Fibroblast of villous mesenchyme (primary cell): ENCODE results near the gene EXOSC9. TPM values are rescaled to one million over a fixed set of nuclear protein-coding genes. Genes with fewer than 3 reads are reported as not detected.

Experiments
- DNase-seq: peaks from one replicate; pipeline ENCODE4 v3.0.0-alpha.2; 2010; ENCODE audit warnings: low read depth
- H3K4me3 ChIP-seq: 2 replicates; pipeline ENCODE4 v1.5.1; 2011; ENCODE audit warnings: low read depth, mild to moderate bottlenecking, low read length
- CTCF ChIP-seq: IDR thresholded peaks from 2 replicates; pipeline ENCODE4 v1.5.1; 2012; ENCODE audit warnings: low read depth, mild to moderate bottlenecking, low read length; ENCODE audit not compliant: insufficient read depth
- total RNA-seq: library from RNA; depleted of rRNA; stranded (reverse); fragments of >200 nt; gene quantifications from 2 replicates; pipeline ENCODE4 v1.2.3, GENCODE V29; 2012

The EXOSC9 gene
- total RNA-seq, 1 donor = 34.5 TPM

GRCh38 chr4:121791481-121791880, 9.6 kb upstream of the EXOSC9 start:
- H3K4me3 ChIP-seq = no peak overlapping the region
- peak; percentile 68 for DNase-seq
- TF ChIP-seq CTCF = no peak

DNA sequence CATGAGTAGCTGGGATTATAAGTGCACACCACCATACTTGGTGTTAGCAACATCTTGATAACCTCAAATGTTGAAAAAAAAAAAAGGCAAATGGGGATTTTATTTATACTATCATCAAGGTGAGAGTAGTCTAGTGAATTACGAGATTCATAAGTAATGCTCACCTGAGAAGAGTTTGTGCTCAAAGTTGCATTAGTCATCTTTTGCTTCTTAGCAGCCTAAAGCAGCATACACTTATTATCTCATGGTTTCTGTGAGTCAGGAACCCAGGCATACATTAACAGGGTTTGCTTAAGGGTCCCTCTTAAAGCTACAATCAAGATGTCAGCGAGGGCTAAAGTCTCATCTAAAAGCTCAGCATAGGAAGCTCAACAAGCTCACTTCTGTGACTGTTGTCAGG, 8.2 kb upstream of the EXOSC9 start:
- DNase-seq = no peak
- H3K4me3 ChIP-seq = no peak overlapping the region
- TF ChIP-seq CTCF = no peak

DNA sequence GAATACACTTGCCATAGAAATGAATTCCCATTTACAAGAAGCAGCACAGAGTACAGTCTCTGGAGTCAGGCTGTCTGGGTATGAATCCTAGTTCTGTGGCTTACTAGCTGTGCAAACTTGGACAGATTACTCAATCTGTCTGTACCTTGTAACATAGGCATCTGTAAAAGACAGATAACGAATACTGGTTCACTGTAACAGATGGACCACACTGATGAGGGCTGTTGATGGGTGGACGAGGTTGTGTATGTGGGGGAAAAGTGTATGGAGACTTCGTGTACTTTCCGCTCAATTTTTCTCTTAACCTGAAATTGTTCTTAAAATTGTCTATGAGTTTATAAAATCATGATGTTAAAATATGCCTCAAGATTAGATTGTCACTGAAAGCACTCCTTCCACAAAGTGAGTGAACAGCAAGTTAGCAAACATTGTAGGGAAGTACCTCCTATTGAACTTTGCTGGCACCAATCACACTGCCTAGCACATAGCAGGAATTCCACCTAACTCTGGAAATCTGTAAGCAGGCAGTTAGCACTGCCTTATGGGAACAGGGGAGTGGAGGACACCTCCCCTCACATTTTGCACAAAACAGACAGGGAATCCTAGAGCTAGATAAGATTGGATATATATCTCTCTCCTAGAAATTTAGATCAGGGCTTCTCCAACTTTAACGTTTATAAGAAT, 6.5 kb upstream of the EXOSC9 start:
- no peak overlapping the region for H3K4me3 ChIP-seq
- no peak for DNase-seq
- no peak for TF ChIP-seq CTCF

- TF ChIP-seq CTCF = no peak
- no peak overlapping the region for H3K4me3 ChIP-seq
- no peak for DNase-seq
Measured at GRCh38 chr4:121796283-121796682, 4.8 kb upstream of the EXOSC9 start.

- no peak overlapping the region for H3K4me3 ChIP-seq
- no peak for DNase-seq
- TF ChIP-seq CTCF = no peak
Measured at GRCh38 chr4:121799208-121799823, 1.8 kb upstream of the EXOSC9 start.

DNA sequence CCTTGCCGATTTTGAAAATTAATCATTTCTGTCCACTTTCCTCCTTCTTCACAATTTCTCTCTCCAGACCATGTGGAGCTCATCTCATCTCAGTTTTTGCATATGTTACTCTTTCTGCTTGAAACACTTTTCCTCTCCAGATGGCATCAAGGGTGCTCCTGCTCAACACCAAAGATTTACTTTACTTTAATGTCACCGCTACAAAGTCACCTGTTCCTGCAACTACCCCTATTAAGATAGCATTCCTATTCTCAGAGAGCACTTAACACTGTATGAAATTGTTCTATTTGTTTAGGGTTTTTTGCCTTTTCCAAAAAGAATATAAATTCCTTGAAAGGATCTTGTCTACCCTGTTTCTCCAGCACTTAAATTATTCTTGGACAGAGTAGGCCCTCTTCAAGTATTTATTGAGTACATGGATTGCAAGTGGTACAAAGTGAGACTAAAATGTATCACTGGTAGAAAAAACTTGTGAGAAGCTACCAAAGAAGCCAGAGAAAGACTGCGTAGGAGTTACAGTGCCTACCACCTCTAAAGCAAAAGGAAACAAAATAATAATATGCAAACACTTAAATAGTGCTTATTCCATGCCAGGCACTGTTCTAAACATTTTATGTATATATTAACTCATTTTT, 1.1 kb upstream of the EXOSC9 start:
- DNase-seq = no peak
- H3K4me3 ChIP-seq = no peak overlapping the region
- no peak for TF ChIP-seq CTCF
